HG03108 (cell line): Measurements from ENCODE around the gene CAPN12.

Source experiments
- ATAC-seq: cut with Tn5 transposase; IDR thresholded peaks from one replicate; pipeline ENCODE4 v1.9.1; 2021; ENCODE audit warnings: moderate library complexity; ENCODE audit not compliant: unreplicated experiment

CAPN12 gene

GRCh38 chr19:38737921-38738737 is 6.1 kb downstream of the CAPN12 start:
- ATAC-seq, result no peak

GRCh38 chr19:38737281-38737865 is 6.9 kb downstream of the CAPN12 start:
- ATAC-seq, result no peak

GRCh38 chr19:38736413-38737280 is 7.6 kb downstream of the CAPN12 start:
- ATAC-seq, result no peak

- no peak for ATAC-seq
These were observed 8.2 kb downstream of the CAPN12 start for GRCh38 chr19:38736036-38736412.

- ATAC-seq, result no peak
These were observed 9.0 kb downstream of the CAPN12 start for GRCh38 chr19:38735257-38735686.

GRCh38 chr19:38734426-38735256 is 9.6 kb downstream of the CAPN12 start:
- peak; percentile 29 for ATAC-seq

- no peak for ATAC-seq
These were observed 10.2 kb downstream of the CAPN12 start for GRCh38 chr19:38734176-38734425.

- ATAC-seq, result no peak
These were observed 10.6 kb downstream of the CAPN12 start for GRCh38 chr19:38733493-38734175.

GRCh38 chr19:38733241-38733492 is 11.1 kb downstream of the CAPN12 start:
- ATAC-seq, result no peak

GRCh38 chr19:38731654-38732301 is 12.5 kb downstream of the CAPN12 start:
- ATAC-seq, result no peak

GRCh38 chr19:38730731-38731589 is 13.3 kb downstream of the CAPN12 start:
- ATAC-seq, result no peak

- no peak for ATAC-seq
These were observed 13.9 kb downstream of the CAPN12 start for GRCh38 chr19:38730470-38730730.

- no peak for ATAC-seq
These were observed 14.4 kb downstream of the CAPN12 start for GRCh38 chr19:38729653-38730469.

- ATAC-seq, result no peak
These were observed 15.3 kb downstream of the CAPN12 start for GRCh38 chr19:38728752-38729541.

GRCh38 chr19:38727868-38728660 is 16.2 kb downstream of the CAPN12 start:
- ATAC-seq, result no peak

- no peak for ATAC-seq
These were observed 16.9 kb downstream of the CAPN12 start for GRCh38 chr19:38727306-38727867.

GRCh38 chr19:38726761-38727301 is 17.4 kb downstream of the CAPN12 start:
- ATAC-seq, result no peak
